OCI-LY1 (cell line): ENCODE data around the gene OR52A1.

Experiments used
- H2AFZ ChIP-seq: fragments of 200-600 bp; sonication (generic), shearing (Covaris generic); 2 replicates; pipeline ENCODE4 v1.6.0; 2014; ENCODE audit warnings: antibody characterized with exemption, mild to moderate bottlenecking, low read length
- H3F3A ChIP-seq: fragments of 200-600 bp; sonication (generic), shearing (Covaris generic); 2 replicates; pipeline ENCODE4 v1.6.0; 2014; ENCODE audit warnings: mild to moderate bottlenecking, antibody characterized with exemption, low read length, moderate library complexity; ENCODE audit not compliant: insufficient read depth
- H3K27ac ChIP-seq: fragments of 200-600 bp; sonication (generic); 2 replicates; pipeline ENCODE4 v1.5.1; 2014; ENCODE audit warnings: low read length, mixed run types, mild to moderate bottlenecking, low read depth; ENCODE audit not compliant: poor library complexity, severe bottlenecking
- H3K27me3 ChIP-seq: fragments of 200-600 bp; sonication (generic); 2 replicates; pipeline ENCODE4 v1.6.0; 2014; ENCODE audit warnings: antibody characterized with exemption, mild to moderate bottlenecking, low read length, moderate library complexity; ENCODE audit not compliant: insufficient read depth
- H3K36me3 ChIP-seq: fragments of 200-600 bp; sonication (generic); 2 replicates; pipeline ENCODE4 v1.6.1; 2014; ENCODE audit warnings: mild to moderate bottlenecking, antibody characterized with exemption, low read length, moderate library complexity, mixed read lengths; ENCODE audit not compliant: insufficient read depth
- H3K4me1 ChIP-seq: fragments of 200-600 bp; sonication (generic); 2 replicates; pipeline ENCODE4 v1.5.1; 2014; ENCODE audit warnings: mild to moderate bottlenecking, low read length, moderate library complexity; ENCODE audit not compliant: insufficient read depth, severe bottlenecking
- H3K4me2 ChIP-seq: fragments of 200-600 bp; sonication (generic), shearing (Covaris generic); 2 replicates; pipeline ENCODE4 v1.6.1; 2014; ENCODE audit warnings: low read length
- H3K4me3 ChIP-seq: fragments of 200-600 bp; sonication (generic); 2 replicates; pipeline ENCODE4 v1.5.1; 2014; ENCODE audit warnings: low read length, low read depth, mild to moderate bottlenecking, mixed read lengths; ENCODE audit not compliant: poor library complexity, severe bottlenecking
- H3K79me2 ChIP-seq: fragments of 200-600 bp; shearing (Covaris generic); 2 replicates; pipeline ENCODE4 v1.6.1; 2016; ENCODE audit warnings: mixed run types, low read length, mixed read lengths; ENCODE audit not compliant: insufficient read depth
- H3K9ac ChIP-seq: fragments of 200-600 bp; sonication (generic), shearing (Covaris generic); 2 replicates; pipeline ENCODE4 v1.6.1; 2014; ENCODE audit warnings: mild to moderate bottlenecking, low read length, mixed read lengths
- H3K9me2 ChIP-seq: fragments of 200-600 bp; sonication (generic), shearing (Covaris generic); 2 replicates; pipeline ENCODE4 v1.6.1; 2014; ENCODE audit warnings: low read depth, mild to moderate bottlenecking, low read length, mixed read lengths
- H3K9me3 ChIP-seq: fragments of 200-600 bp; shearing (Covaris generic); 2 replicates; pipeline ENCODE4 v1.6.1; 2014; ENCODE audit warnings: low read length, mixed read lengths
- H4K20me1 ChIP-seq: fragments of 200-600 bp; sonication (generic), shearing (Covaris generic); 2 replicates; pipeline ENCODE4 v1.6.0; 2016; ENCODE audit warnings: mild to moderate bottlenecking, low read length; ENCODE audit not compliant: insufficient read depth
- CTCF ChIP-seq: fragments of 200-600 bp; sonication (generic), shearing (Covaris generic); IDR thresholded peaks from 2 replicates; pipeline ENCODE4 v1.5.1; 2017; ENCODE audit warnings: mild to moderate bottlenecking, antibody characterized with exemption, low read length, moderate library complexity, mixed read lengths
- EZH2 ChIP-seq: fragments of 200-600 bp; sonication (generic), shearing (Covaris generic); IDR thresholded peaks from 2 replicates; pipeline ENCODE4 v1.8.0; 2017; ENCODE audit warnings: borderline replicate concordance, mixed run types, mild to moderate bottlenecking, antibody characterized with exemption, low read length, moderate library complexity, mixed read lengths

Gene OR52A1

GRCh38 chr11:5136261-5136660 lies 18.3 kb downstream of the OR52A1 start:
- H3K79me2 ChIP-seq: no peaks in the 10 kb centered on the region
- no peak overlapping the region for H3K27ac ChIP-seq
- H2AFZ ChIP-seq: no peak overlapping the region
- no peak overlapping the region for H3K4me3 ChIP-seq
- TF ChIP-seq EZH2 (no peak), CTCF (no peak)
- no peaks in the 10 kb centered on the region for H3K27me3 ChIP-seq
- no peaks in the 10 kb centered on the region for H3K9me3 ChIP-seq
- H3K36me3 ChIP-seq: no peaks in the 10 kb centered on the region
- H3K9ac ChIP-seq: no peak overlapping the region
- H3F3A ChIP-seq: no peaks in the 10 kb centered on the region
- H3K9me2 ChIP-seq: no peaks in the 10 kb centered on the region
- H4K20me1 ChIP-seq: no peaks in the 10 kb centered on the region
- H3K4me2 ChIP-seq: no peak overlapping the region
- H3K4me1 ChIP-seq: no peaks in the 10 kb centered on the region

GRCh38 chr11:5131584-5132335 lies 22.8 kb downstream of the OR52A1 start:
- Histone ChIP-seq H3K4me1 (no peaks in the 10 kb centered on the region), H3K36me3 (no peaks in the 10 kb centered on the region), H4K20me1 (no peaks in the 10 kb centered on the region), H3K9me2 (no peaks in the 10 kb centered on the region), H3F3A (no peaks in the 10 kb centered on the region), H3K9ac (no peak overlapping the region), H3K4me3 (no peak overlapping the region), H3K9me3 (no peaks in the 10 kb centered on the region), H3K27ac (no peak overlapping the region), H3K79me2 (no peaks in the 10 kb centered on the region), H2AFZ (no peak overlapping the region), H3K4me2 (no peak overlapping the region), H3K27me3 (no peaks in the 10 kb centered on the region)
- TF ChIP-seq CTCF: no peak

GRCh38 chr11:5129457-5129877 lies 25.1 kb downstream of the OR52A1 start:
- no peak overlapping the region for H3K4me3 ChIP-seq
- no peaks in the 10 kb centered on the region for H3K4me1 ChIP-seq
- H3K4me2 ChIP-seq: no peak overlapping the region
- H3K79me2 ChIP-seq: no peaks in the 10 kb centered on the region
- no peaks in the 10 kb centered on the region for H3F3A ChIP-seq
- no peak for TF ChIP-seq EZH2
- no peak for TF ChIP-seq CTCF
- H3K9ac ChIP-seq: no peak overlapping the region
- H3K36me3 ChIP-seq: no peaks in the 10 kb centered on the region
- no peaks in the 10 kb centered on the region for H3K9me3 ChIP-seq
- no peaks in the 10 kb centered on the region for H3K27me3 ChIP-seq
- no peaks in the 10 kb centered on the region for H4K20me1 ChIP-seq
- no peak overlapping the region for H3K27ac ChIP-seq
- H3K9me2 ChIP-seq: no peaks in the 10 kb centered on the region
- H2AFZ ChIP-seq: no peak overlapping the region
